K562 (cell line): Measurements from ENCODE around the gene OR6K2. TPM values are rescaled to one million over a fixed set of nuclear protein-coding genes. Genes with fewer than 3 reads are reported as not detected.

ENCODE experiments used
- ATAC-seq: fragments of 200-7000 bp; cut with Tn5 transposase; 3 replicates; pipeline ENCODE4 v1.9.1; 2020; ENCODE audit warnings: moderate library complexity
- BruUV-seq: library from RNA; stranded (reverse); fragments of 400-500 nt; replicated peaks from 2 replicates; lab custom pipeline; 2021; lab: Mats Ljungman, UMichigan
- CTCF ChIA-PET: fragments of 300-600 bp; formaldehyde crosslinking; extraction: SDS; loops from one replicate; lab custom pipeline; 2021; ENCODE audit warnings: low intra/inter-chr PET ratio; lab: Yijun Ruan, JAX
- POLR2A ChIA-PET: fragments of 300-600, 350-650 bp; sonication (Branson Sonifier 250); formaldehyde crosslinking; extraction: SDS; loops from one replicate; lab custom pipeline; 2021; ENCODE audit warnings: antibody characterized with exemption, inconsistent platforms; lab: Yijun Ruan, JAX
- DNase-seq, 4 experiments: peaks; one replicate each; pipeline versions ENCODE4 v3.0.0 to v3.0.0-alpha.2; 2011 to 2018; ENCODE audit warnings: low spot score in 3 of 4, mixed read lengths in 3 of 4; ENCODE audit errors: extremely low read depth in 1 of 4
- FAIRE-seq: peaks from 2 replicates; lab custom pipeline; 2011; peaks lifted over from hg19 to GRCh38; lab: Jason Lieb, UNC
- H2AFZ ChIP-seq: 2 replicates; pipeline ENCODE4 v1.6.0; 2011; ENCODE audit warnings: low read depth, low read length, control low read depth, inconsistent platforms
- H3K27ac ChIP-seq: fragments of 200-600 bp; 3 replicates; pipeline ENCODE4 v1.8.0; 2011; ENCODE audit warnings: low read depth, mild to moderate bottlenecking, control low read depth, inconsistent platforms, low read length, moderate library complexity, mixed read lengths; ENCODE audit errors: extremely low read depth
- H3K27me3 ChIP-seq, 2 experiments: fragments of 300-600 bp in 1 of 2; 2 replicates in 1 of 2; 3 replicates in 1 of 2; pipeline versions ENCODE4 v1.6.0 to v1.8.0; 2011; ENCODE audit warnings: inconsistent platforms in 2 of 2, low read length in 2 of 2, mild to moderate bottlenecking in 1 of 2, mixed read lengths in 1 of 2, moderate library complexity in 1 of 2; ENCODE audit not compliant: control insufficient read depth in 2 of 2, insufficient read depth in 2 of 2
- H3K36me3 ChIP-seq: fragments of 300-600 bp; 3 replicates; pipeline ENCODE4 v1.8.0; 2011; ENCODE audit warnings: mild to moderate bottlenecking, low read length, inconsistent platforms; ENCODE audit not compliant: control insufficient read depth, insufficient read depth
- H3K4me1 ChIP-seq, 2 experiments: fragments of 200-600 bp in 1 of 2; replicated peaks in 1 of 2; 2 replicates in 1 of 2; 3 replicates in 1 of 2; pipeline versions ENCODE4 v1.5.1 to v1.8.0; 2011; ENCODE audit warnings: inconsistent platforms in 2 of 2, low read length in 2 of 2, mild to moderate bottlenecking in 1 of 2, mixed read lengths in 1 of 2, moderate library complexity in 1 of 2; ENCODE audit not compliant: control insufficient read depth in 2 of 2, insufficient read depth in 2 of 2
- H3K4me2 ChIP-seq: 2 replicates; pipeline ENCODE4 v1.6.1; 2011; ENCODE audit warnings: low read length, control low read depth, inconsistent platforms, mixed read lengths; ENCODE audit not compliant: insufficient read depth
- H3K4me3 ChIP-seq: fragments of 200-600 bp; sonication (generic), shearing (Covaris generic); 2 replicates; pipeline ENCODE4 v1.5.1; 2016; ENCODE audit warnings: control low read depth, inconsistent platforms
- H3K79me2 ChIP-seq: fragments of 200-600 bp; 3 replicates; pipeline ENCODE4 v1.8.0; 2011; ENCODE audit warnings: low read length, inconsistent platforms; ENCODE audit not compliant: control insufficient read depth, insufficient read depth
- H3K9ac ChIP-seq, 2 experiments: 2 replicates each; pipeline versions ENCODE4 v1.6.0 to v1.6.1; 2011; ENCODE audit warnings: low read depth in 2 of 2, low read length in 2 of 2, control low read depth in 1 of 2, inconsistent platforms in 1 of 2, mild to moderate bottlenecking in 1 of 2, mixed read lengths in 1 of 2; ENCODE audit not compliant: insufficient read depth in 1 of 2
- H3K9me1 ChIP-seq: one replicate; pipeline ENCODE4 v1.6.0; 2011; ENCODE audit warnings: inconsistent platforms, mild to moderate bottlenecking, low read length, moderate library complexity; ENCODE audit not compliant: control insufficient read depth, insufficient read depth
- H3K9me3 ChIP-seq: replicated peaks from 2 replicates; pipeline ENCODE4 v1.5.1; 2011; ENCODE audit warnings: low read depth, low read length, inconsistent platforms; ENCODE audit not compliant: control insufficient read depth, insufficient read depth
- H4K20me1 ChIP-seq: replicated peaks from 2 replicates; pipeline ENCODE4 v1.6.1; 2011; ENCODE audit warnings: low read length, inconsistent platforms, mixed read lengths; ENCODE audit not compliant: control insufficient read depth, insufficient read depth
- BRCA1 ChIP-seq, 2 experiments: fragments of 450-650 bp in 1 of 2; sonication (generic) in 1 of 2; formaldehyde crosslinking in 1 of 2; IDR thresholded peaks; 2 replicates each; pipeline versions ENCODE4 v1.5.0 to v1.6.1; 2017 to 2020; ENCODE audit warnings: mild to moderate bottlenecking in 1 of 2, missing genetic modification reagents in 1 of 2
- ETV1 ChIP-seq: fragments of 450-650 bp; conservative IDR thresholded peaks from 2 replicates; pipeline ENCODE4 v1.6.1; 2016; ENCODE audit warnings: missing genetic modification characterization, control low read depth, low read depth, missing compliant biosample characterization
- JUND ChIP-seq, 2 experiments: IDR thresholded peaks; 2 replicates in 1 of 2; 3 replicates in 1 of 2; pipeline ENCODE4 v1.6.1; 2011; ENCODE audit warnings: borderline replicate concordance in 2 of 2, low read depth in 2 of 2, low read length in 2 of 2, improper control_type of control experiment in 1 of 2, missing biosample characterization in 1 of 2, missing genetic modification characterization in 1 of 2, missing genetic modification reagents in 1 of 2
- KDM1A ChIP-seq, 2 experiments: fragments of 450-650 bp; IDR thresholded peaks; 2 replicates each; pipeline ENCODE4 v1.6.1; 2016; ENCODE audit warnings: mild to moderate bottlenecking in 2 of 2
- NFIC ChIP-seq: fragments of 450-650 bp; IDR thresholded peaks from 2 replicates; pipeline ENCODE4 v1.6.1; 2017; ENCODE audit warnings: mild to moderate bottlenecking, inconsistent platforms
- PKNOX1 ChIP-seq: fragments of 450-650 bp; IDR thresholded peaks from 2 replicates; pipeline ENCODE4 v1.6.1; 2016
- SP2 ChIP-seq: IDR thresholded peaks from 2 replicates; pipeline ENCODE4 v1.6.1; 2011; ENCODE audit warnings: mild to moderate bottlenecking, low read depth, low read length, moderate library complexity; ENCODE audit not compliant: poor library complexity, severe bottlenecking; ENCODE audit errors: extremely low read depth
- TAF7 ChIP-seq: fragments of 450-650 bp; IDR thresholded peaks from 2 replicates; pipeline ENCODE4 v1.6.1; 2016; ENCODE audit warnings: missing genetic modification characterization, missing compliant biosample characterization
- ZFP91 ChIP-seq: sonication (generic); formaldehyde crosslinking; IDR thresholded peaks from 2 replicates; pipeline ENCODE4 v1.8.0; 2022; ENCODE audit warnings: mild to moderate bottlenecking, missing genetic modification reagents
- ZNF766 ChIP-seq: fragments of 200-800 bp; sonication (Bioruptor generic); conservative IDR thresholded peaks from 2 replicates; pipeline ENCODE4 v1.6.1; 2016; ENCODE audit warnings: missing genetic modification characterization, missing compliant biosample characterization
- WGBS: fragments of 100-300 bp; shearing (Covaris generic); methylation state at CpG from one replicate; pipeline ENCODE4 v1.1.6; 2016; ENCODE audit warnings: low coverage, mixed read lengths; ENCODE audit not compliant: insufficient coverage; ENCODE audit errors: missing lambda C conversion rate; 5-methylcytosine and 5-hydroxymethylcytosine counted together
- in situ Hi-C: fragments of 300-500 bp; cut with MboI; formaldehyde crosslinking; loops from 4 replicates; pipeline ENCODE4 v1.15.0; 2018; ENCODE audit warnings: inconsistent platforms, mixed read lengths
- intact Hi-C: fragments of 100-400 bp; cut with micrococcal nuclease; formaldehyde crosslinking; loops from 2 replicates; pipeline ENCODE4 v1.14.2; 2022
- polyA plus RNA-seq, 8 experiments: library from polyadenylated mRNA; depleted of rRNA in 4 of 8; stranded (reverse) in 5 of 8; unstranded in 3 of 8; fragments of >200 nt; fragmentation: Nextera tagmentation in 2 of 8; fragmentation: Illumina TruSeq in 1 of 8; extraction: Ambion mirVana in 2 of 8; extraction: Trizol in 1 of 8; gene quantifications; 2 replicates each; pipeline versions ENCODE4 v1.2.1 to v1.2.3, GENCODE V29; 2011 to 2014; ENCODE audit warnings: inconsistent platforms in 1 of 8, missing spikeins in 1 of 8
- total RNA-seq, 7 experiments: library from RNA; depleted of rRNA in 6 of 7; stranded (reverse); fragments of >200 nt in 6 of 7; fragmentation: Illumina TruSeq in 2 of 7; extraction: Trizol in 2 of 7; gene quantifications; 2 replicates each; pipeline versions ENCODE4 v1.2.1 to v1.2.3, GENCODE V29; 2011 to 2021; ENCODE audit warnings: low replicate concordance in 1 of 7

OR6K2 gene
- total and polyA plus RNA-seq, 9 of the 15 experiments (the other 6 are each of a cell fraction or from before 2014, with no cell fraction given), result not detected

- no peak for ATAC-seq
- Histone ChIP-seq H3K4me3 (no peak overlapping the region), H3K36me3 (no peaks in the 10 kb centered on the region), H2AFZ (no peak overlapping the region), H3K79me2 (no peaks in the 10 kb centered on the region), H3K27me3 (no peaks in the 10 kb centered on the region), H3K27ac (no peak overlapping the region), H3K9ac (no peak overlapping the region), H4K20me1 (no peaks in the 10 kb centered on the region), H3K9me1 (no peaks in the 10 kb centered on the region), H3K4me1 (no peaks in the 10 kb centered on the region), H3K4me2 (no peak overlapping the region), H3K9me3 (no peaks in the 10 kb centered on the region)
- ChIA-PET CTCF (no interaction called here), POLR2A (no interaction called here)
- WGBS, result 57% methylated on average over 3 of the region's 3 CpGs
- DNase-seq, result no peak
- TF ChIP-seq NFIC, result peak; percentile 60
- TF ChIP-seq JUND (IDR thresholded peaks at IDR 0.05; ENCODE audit: borderline replicate concordance, low read depth, low read length), result no peak
- TF ChIP-seq JUND (tag; IDR thresholded peaks at IDR 0.05; ENCODE audit: borderline replicate concordance, low read depth, low read length), result no peak
- no peak for TF ChIP-seq PKNOX1
- TF ChIP-seq ZNF766 (CRISPR knock-in tag), result no peak
- intact Hi-C loops (no loop called here), in situ Hi-C loops (no loop called here)
- FAIRE-seq, result no peak
- no TSS peak for BruUV-seq
Observed at GRCh38 chr1:158719664-158720063, 19.2 kb upstream of the OR6K2 start.

- Histone ChIP-seq H3K4me3 (no peak overlapping the region), H2AFZ (peak overlapping the region; percentile 36; the same call in 1 of the 2 replicates), H3K36me3 (no peaks in the 10 kb centered on the region), H3K9ac (no peak overlapping the region), H3K9me1 (no peaks in the 10 kb centered on the region), H3K9me3 (no peaks in the 10 kb centered on the region), H3K79me2 (no peaks in the 10 kb centered on the region), H3K27ac (no peak overlapping the region), H4K20me1 (no peaks in the 10 kb centered on the region), H3K4me1 (no peaks in the 10 kb centered on the region), H3K27me3 (no peaks in the 10 kb centered on the region), H3K4me2 (no peak overlapping the region)
- ChIA-PET CTCF (no interaction called here), POLR2A (no interaction called here)
- TF ChIP-seq TAF7 (tag) (no peak), ETV1 (no peak), KDM1A (IDR thresholded peaks at IDR 0.05) (no peak), BRCA1 (IDR thresholded peaks at IDR 0.05) (no peak), BRCA1 (CRISPR knock-in tag; IDR thresholded peaks at IDR 0.05) (no peak), SP2 (no peak), ZFP91 (CRISPR knock-in tag) (no peak)
- FAIRE-seq (no peak), DNase-seq (no peak), ATAC-seq (no peak; the same call in 2 of the 3 replicates)
- intact Hi-C loops, result no loop called here
- BruUV-seq, result no TSS peak
- 59% methylated on average over 6 of the region's 6 CpGs for WGBS
- in situ Hi-C loops, result no loop called here
Observed at GRCh38 chr1:158717344-158717743, 16.9 kb upstream of the OR6K2 start.
